Embryonic facial prominence (tissue), 1 donor: ENCODE data around the gene CDC27.
"Not testable (repeated sequence)": the region's sequence is repeated elsewhere in the genome, so short reads cannot be mapped to it uniquely, and the experiment has no call there.

Experiments
- DNase-seq: peaks from one replicate; pipeline ENCODE4 v3.0.0-alpha.2; 2016; ENCODE audit errors: extremely low spot score

Gene CDC27

GRCh38 chr17:47220531-47220999, 31.5 kb upstream of the CDC27 start:
- DNase-seq, result no peak

DNA sequence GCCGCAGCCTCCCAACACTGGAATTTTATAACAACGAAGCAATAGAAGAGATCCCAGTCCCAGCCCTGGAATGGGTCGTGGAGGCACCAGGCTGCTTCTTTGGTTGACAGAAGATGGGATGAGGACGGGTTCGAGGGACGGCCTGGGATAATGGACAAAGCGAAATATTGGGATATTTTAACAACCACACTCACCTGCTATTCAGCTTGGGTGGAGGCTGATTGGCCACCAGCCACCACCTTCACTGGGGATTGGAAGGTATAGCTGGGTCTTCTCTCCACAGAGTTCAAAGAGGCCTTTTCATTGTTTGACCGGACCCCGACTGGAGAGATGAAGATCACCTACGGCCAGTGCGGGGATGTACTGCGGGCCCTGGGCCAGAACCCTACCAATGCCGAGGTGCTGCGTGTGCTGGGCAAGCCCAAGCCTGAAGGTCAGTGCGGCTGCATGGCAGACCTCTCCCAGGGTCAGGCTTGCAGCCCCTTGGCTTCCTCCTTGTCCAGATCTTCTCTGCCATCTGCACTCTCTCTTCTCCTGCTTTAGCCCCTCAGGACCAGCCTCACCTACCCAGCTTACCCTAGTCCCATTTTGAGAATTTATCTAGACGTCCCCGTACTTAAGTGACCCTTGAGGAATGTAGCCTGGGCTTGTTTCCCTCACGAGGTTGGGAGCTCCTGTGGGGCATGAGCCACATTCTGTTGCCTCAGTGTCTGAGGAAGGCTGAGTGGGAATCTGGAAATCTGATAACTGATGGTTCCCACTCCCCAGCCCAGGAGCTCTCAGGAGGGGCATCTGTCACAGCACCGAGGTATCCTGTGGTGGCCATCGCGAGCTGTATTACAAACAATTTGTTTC, 30.8 kb upstream of the CDC27 start:
- DNase-seq, result no peak

- no peak for DNase-seq
These were observed 29.9 kb upstream of the CDC27 start for GRCh38 chr17:47218896-47219430.

DNA sequence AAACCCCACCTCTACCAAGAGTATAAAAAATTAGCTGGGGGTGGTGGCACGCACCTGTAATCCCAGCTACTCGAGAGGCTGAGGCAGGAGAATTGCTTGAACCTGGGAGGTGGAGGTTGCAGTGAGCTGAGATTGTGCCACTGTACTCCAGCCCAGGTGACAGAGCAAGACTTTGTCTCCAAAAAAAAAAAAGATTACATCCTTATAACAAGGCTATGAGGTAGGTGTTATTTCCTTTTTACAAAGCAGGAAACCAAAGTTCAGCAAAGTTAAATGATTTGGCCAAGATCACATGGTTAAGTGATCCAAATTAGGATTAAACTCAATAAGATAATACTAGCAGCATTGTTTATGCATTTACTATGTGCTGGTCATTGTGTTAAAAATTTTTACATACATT, 28.2 kb upstream of the CDC27 start:
- DNase-seq, result not testable (repeated sequence)

DNA sequence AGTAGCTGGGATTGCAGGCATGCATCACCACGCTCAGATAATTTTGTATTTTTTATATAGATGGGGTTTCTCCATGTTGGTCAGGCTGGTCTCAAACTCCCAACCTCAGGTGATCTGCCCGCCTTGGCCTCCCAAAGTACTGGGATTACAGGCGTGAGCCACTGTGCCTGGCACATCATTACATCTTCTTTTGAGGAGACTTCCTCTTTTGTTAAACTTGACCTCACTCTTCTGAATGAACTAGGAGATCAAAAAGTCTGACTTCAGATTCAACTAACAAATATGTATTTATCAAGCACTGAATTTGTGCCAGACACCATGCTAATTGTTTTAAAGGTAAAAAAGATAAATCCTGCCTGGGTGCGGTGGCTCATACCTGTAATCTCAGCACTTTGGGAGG, 27.7 kb upstream of the CDC27 start:
- DNase-seq, result not testable (repeated sequence)

- DNase-seq, result no peak
These were observed 25.8 kb upstream of the CDC27 start for GRCh38 chr17:47214931-47215330.

- no peak for DNase-seq
These were observed 24.4 kb upstream of the CDC27 start for GRCh38 chr17:47213540-47213939.

- DNase-seq, result no peak
These were observed 23.4 kb upstream of the CDC27 start for GRCh38 chr17:47212458-47212857.

DNA sequence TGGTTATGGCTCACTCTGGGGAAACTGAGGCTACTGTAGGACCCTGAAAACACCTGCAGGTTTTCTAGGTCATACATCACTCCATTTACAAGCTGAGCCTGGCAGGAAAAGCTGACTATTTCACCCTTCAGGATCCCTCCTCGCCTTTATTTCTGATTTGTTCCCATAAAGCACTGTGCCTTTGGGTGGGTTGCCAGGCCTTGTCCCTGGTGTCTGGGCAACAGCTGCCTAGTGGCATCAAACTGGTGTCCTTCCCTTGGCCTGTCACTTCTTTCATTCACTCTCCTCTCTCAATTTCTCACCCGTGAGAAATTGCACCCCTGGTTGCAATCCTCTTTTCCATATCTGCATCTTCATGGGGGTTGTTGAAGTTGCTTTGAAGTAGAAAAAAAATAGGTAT, 21.7 kb upstream of the CDC27 start:
- no peak for DNase-seq

GRCh38 chr17:47210105-47210504, 21.0 kb upstream of the CDC27 start:
- no peak for DNase-seq

DNA sequence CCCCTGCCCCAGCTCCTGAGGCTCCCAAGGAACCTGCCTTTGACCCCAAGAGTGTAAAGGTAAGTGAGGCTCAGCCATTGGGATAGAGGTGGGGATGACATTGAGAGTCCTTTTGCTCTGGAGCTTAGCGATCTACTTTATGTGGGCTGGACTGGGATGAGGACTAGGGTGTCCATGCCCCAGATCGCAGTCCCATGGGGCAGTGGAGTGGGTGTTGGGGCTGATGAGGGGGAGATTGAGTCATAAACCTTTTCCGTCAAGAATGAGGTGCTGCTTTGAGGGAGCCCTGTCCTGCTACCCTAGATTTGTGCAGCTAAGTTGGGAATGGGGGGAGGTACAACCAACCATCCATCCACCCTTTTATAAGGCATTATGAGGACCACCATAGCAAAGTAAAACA, 20.4 kb upstream of the CDC27 start:
- no peak for DNase-seq

DNA sequence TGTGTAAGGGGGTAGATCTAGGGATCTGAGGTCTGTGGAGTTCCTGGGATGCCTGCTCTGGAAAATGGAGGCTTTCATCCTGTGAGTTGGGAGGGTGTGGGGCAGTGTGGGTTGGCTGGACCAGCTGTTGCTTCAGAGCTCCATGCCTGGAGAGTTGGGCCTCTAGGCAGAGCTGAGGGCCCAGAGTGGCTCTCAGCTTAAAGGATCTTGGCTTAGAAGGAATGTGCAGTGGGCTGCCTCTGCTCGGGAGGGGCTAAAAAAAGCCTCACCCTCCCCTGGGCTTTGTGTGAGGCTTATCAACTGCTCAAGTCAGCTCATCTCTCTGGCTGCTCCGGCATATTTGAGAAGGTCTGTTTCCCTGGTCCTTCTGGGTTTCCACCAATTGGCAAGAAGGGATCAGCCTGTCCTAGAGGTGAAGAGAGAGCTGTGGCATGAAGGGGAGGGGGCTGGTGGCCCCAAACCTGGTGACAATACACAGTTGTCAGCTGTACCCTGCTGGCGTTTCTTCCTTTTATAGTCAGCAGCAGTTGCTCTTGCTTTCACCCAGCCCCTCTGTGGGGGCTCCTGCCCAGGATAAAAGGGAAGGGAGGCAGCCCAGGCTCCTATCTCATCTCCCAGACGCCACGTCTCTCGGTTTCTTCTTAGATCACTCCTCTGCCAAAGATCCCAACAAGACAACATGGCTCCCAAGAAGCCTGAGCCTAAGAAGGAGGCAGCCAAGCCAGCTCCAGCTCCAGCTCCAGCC, 19.8 kb upstream of the CDC27 start, which contains the start of gene MYL4:
Gene MYL4, plus strand, starts transcription at position 605 of the 745 bp plus-strand sequence. Its CDS starts 75 bp downstream, at position 680.
- DNase-seq, result no peak

GRCh38 chr17:47207143-47208067, 18.3 kb upstream of the CDC27 start:
- DNase-seq, result no peak

GRCh38 chr17:47205419-47205963, 16.4 kb upstream of the CDC27 start:
- DNase-seq, result no peak

- no peak for DNase-seq
These were observed 15.8 kb upstream of the CDC27 start for GRCh38 chr17:47204722-47205418.

DNA sequence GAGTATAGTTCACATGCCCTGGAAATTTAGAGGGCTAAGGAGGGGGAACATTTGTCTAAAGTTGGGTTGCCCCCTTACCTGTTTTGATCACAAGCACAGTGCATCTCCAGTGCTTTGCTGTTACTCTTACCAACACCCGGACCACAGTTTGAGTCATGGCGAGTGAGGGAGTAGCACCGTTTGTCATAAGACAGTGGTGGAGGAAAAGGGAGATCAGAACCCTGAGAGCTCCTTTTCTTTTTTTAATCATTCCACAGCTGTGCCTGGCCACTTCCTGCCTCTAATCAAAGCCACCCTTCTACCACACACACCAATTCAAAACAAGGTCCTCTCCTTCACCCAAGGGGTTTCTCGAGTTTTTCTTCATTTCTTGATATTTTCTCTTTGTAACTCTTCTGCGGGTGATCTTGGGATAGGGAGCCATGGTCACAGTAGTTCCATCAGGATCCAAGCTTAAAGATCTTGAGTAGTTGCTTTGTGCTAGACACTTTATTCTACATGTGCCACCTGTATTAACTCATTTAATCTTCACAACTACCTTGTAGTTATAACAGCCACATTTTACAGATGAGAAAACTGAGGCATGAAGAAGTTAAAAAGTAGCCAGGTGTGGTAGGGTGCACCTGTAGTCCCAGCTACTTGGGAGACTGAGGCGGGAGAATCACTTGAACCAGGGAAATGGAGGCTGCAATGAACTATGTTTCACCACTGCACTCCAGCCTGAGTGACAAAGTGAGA, 15.1 kb upstream of the CDC27 start:
- DNase-seq, result no peak

GRCh38 chr17:47201166-47201565, 12.1 kb upstream of the CDC27 start:
- no peak for DNase-seq

GRCh38 chr17:47200325-47200664, 11.2 kb upstream of the CDC27 start:
- DNase-seq, result no peak

DNA sequence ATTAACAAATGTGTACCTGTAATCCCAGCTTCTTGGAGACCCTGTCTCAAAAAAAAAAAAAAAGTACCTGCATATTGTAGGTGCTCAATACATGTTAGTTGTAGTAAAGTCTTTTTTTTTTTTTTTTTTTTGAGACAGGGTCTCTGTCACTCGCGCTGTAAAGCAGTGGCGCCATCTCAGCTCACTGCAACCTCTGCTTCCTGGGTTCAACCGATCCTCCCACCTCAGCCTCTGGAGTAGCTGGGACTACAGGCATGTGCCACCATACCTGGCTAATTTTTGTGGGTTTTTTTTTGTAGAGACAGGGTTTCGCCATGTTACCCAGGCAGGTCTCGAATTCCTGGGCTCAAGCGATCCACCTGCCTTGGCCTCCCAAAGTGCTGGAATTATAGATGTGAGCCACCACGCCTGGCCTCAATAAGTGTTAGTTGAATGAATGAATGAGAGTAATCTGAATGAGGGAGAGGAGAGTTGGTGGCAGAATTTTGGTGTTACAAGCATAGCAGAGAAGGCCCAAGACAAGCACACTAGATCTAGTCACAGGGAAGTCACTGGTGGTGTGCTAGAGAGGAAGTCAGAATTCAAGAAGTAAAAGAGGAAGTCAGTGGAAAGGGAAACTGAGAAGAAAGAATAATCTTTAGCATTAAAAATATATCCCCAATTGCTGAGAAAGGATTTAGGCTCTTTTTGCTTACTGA, 10.7 kb upstream of the CDC27 start:
- no peak for DNase-seq
